Endothelial cell of umbilical vein (primary cell): ENCODE results near the gene RYR1. TPM values are rescaled to one million over a fixed set of nuclear protein-coding genes. Genes with fewer than 3 reads are reported as not detected.

Source experiments
- BruUV-seq: library from RNA; stranded (reverse); fragments of 400-500 nt; replicated peaks from 2 replicates; lab custom pipeline; 2021; lab: Mats Ljungman, UMichigan
- CTCF ChIA-PET: fragments of 300-600, 350-600 bp; sonication (Branson Sonifier 250); formaldehyde crosslinking; loops from one replicate; lab custom pipeline; 2021; ENCODE audit warnings: antibody characterized with exemption, inconsistent platforms; lab: Charles Lee
- POLR2A ChIA-PET: fragments of 300-600, 350-600 bp; sonication (Branson Sonifier 250); formaldehyde crosslinking; loops from one replicate; lab custom pipeline; 2021; ENCODE audit warnings: antibody characterized with exemption, inconsistent platforms; lab: Charles Lee
- DNase-seq: peaks from one replicate; pipeline ENCODE4 v3.0.0-alpha.2; 2011; ENCODE audit warnings: low read depth, low spot score
- FAIRE-seq: peaks from 2 replicates; lab custom pipeline; 2011; peaks lifted over from hg19 to GRCh38; lab: Jason Lieb, UNC
- H2AFZ ChIP-seq: 2 replicates; pipeline ENCODE4 v1.6.0; 2012; ENCODE audit warnings: low read depth, low read length, control low read depth, inconsistent platforms
- H3K27ac ChIP-seq: 2 replicates; pipeline ENCODE4 v1.5.1; 2011; ENCODE audit warnings: low read depth, mild to moderate bottlenecking, control low read depth, low read length, moderate library complexity; ENCODE audit not compliant: insufficient read depth
- H3K27me3 ChIP-seq, 2 experiments: 2 replicates each; pipeline versions ENCODE4 v1.6.0 to v1.6.1; 2011; ENCODE audit warnings: low read length in 2 of 2, mixed read lengths in 1 of 2; ENCODE audit not compliant: control insufficient read depth in 2 of 2, insufficient read depth in 2 of 2
- H3K36me3 ChIP-seq, 2 experiments: 2 replicates in 1 of 2; 3 replicates in 1 of 2; pipeline ENCODE4 v1.5.1; 2011; ENCODE audit warnings: low read length in 2 of 2, mild to moderate bottlenecking in 1 of 2, moderate library complexity in 1 of 2; ENCODE audit not compliant: control insufficient read depth in 2 of 2, insufficient read depth in 2 of 2; ENCODE audit errors: extremely low read depth in 1 of 2
- H3K4me1 ChIP-seq: 3 replicates; pipeline ENCODE4 v1.5.1; 2011; ENCODE audit warnings: mild to moderate bottlenecking, low read length; ENCODE audit not compliant: control insufficient read depth, insufficient read depth; ENCODE audit errors: extremely low read depth
- H3K4me2 ChIP-seq: 2 replicates; pipeline ENCODE4 v1.6.1; 2011; ENCODE audit warnings: low read length, control low read depth, mixed read lengths; ENCODE audit not compliant: insufficient read depth
- H3K4me3 ChIP-seq, 3 experiments: fragments of 200-600 bp in 1 of 3; sonication (generic), shearing (Covaris generic) in 1 of 3; replicated peaks in 1 of 3; 2 replicates each; pipeline ENCODE4 v1.5.1; 2011 to 2016; ENCODE audit warnings: control low read depth in 3 of 3, low read length in 3 of 3, mild to moderate bottlenecking in 2 of 3, inconsistent platforms in 1 of 3, low read depth in 1 of 3, moderate library complexity in 1 of 3; ENCODE audit not compliant: insufficient read depth in 1 of 3
- H3K79me2 ChIP-seq: 2 replicates; pipeline ENCODE4 v1.6.0; 2012; ENCODE audit warnings: low read length, inconsistent platforms; ENCODE audit not compliant: control insufficient read depth, insufficient read depth
- H3K9ac ChIP-seq: replicated peaks from 2 replicates; pipeline ENCODE3; 2011; ENCODE audit warnings: low read length, control low read depth; ENCODE audit not compliant: insufficient read depth; ENCODE audit errors: extremely low read depth
- H3K9me1 ChIP-seq: replicated peaks from 3 replicates; pipeline ENCODE4 v1.6.0; 2011; ENCODE audit warnings: mild to moderate bottlenecking, low read length; ENCODE audit not compliant: control insufficient read depth, insufficient read depth; ENCODE audit errors: extremely low read depth
- H3K9me3 ChIP-seq: replicated peaks from 2 replicates; pipeline ENCODE4 v1.5.1; 2012; ENCODE audit warnings: low read length, inconsistent platforms; ENCODE audit not compliant: control insufficient read depth, insufficient read depth
- H4K20me1 ChIP-seq: replicated peaks from 2 replicates; pipeline ENCODE3; 2011; ENCODE audit warnings: mild to moderate bottlenecking, low read length; ENCODE audit not compliant: control insufficient read depth, insufficient read depth; ENCODE audit errors: extremely low read depth
- EZH2 ChIP-seq: IDR thresholded peaks from 2 replicates; pipeline ENCODE4 v1.6.1; 2012; ENCODE audit warnings: borderline replicate concordance, low read depth, mild to moderate bottlenecking, moderate library complexity, low read length, inconsistent platforms; ENCODE audit not compliant: severe bottlenecking
- FOS ChIP-seq: IDR thresholded peaks from 2 replicates; pipeline ENCODE4 v1.6.1; 2011; ENCODE audit warnings: mild to moderate bottlenecking, low read length, moderate library complexity, borderline replicate concordance; ENCODE audit not compliant: insufficient read depth
- GATA2 ChIP-seq: IDR thresholded peaks from 2 replicates; pipeline ENCODE4 v1.7.0; 2011; ENCODE audit warnings: low read depth, mild to moderate bottlenecking, moderate library complexity, mixed read lengths, low read length; ENCODE audit not compliant: insufficient read length, insufficient read depth
- JUN ChIP-seq: IDR thresholded peaks from 2 replicates; pipeline ENCODE4 v1.6.1; 2011; ENCODE audit warnings: borderline replicate concordance, low read depth; ENCODE audit not compliant: insufficient read length, insufficient read depth
- MAX ChIP-seq: IDR thresholded peaks from 2 replicates; pipeline ENCODE4 v1.6.1; 2011; ENCODE audit not compliant: insufficient read depth, insufficient read length
- MYC ChIP-seq: IDR thresholded peaks from one replicate; pipeline ENCODE4 v1.6.1; 2011; ENCODE audit warnings: mild to moderate bottlenecking, low read depth, low read length
- POLR2A ChIP-seq: IDR thresholded peaks from 2 replicates; pipeline ENCODE4 v1.6.1; 2012; ENCODE audit warnings: low read depth, mild to moderate bottlenecking, control low read depth, low read length
- POLR2AphosphoS5 ChIP-seq: IDR thresholded peaks from 2 replicates; pipeline ENCODE4 v1.6.1; 2012; ENCODE audit warnings: low read depth, mild to moderate bottlenecking, control low read depth, low read length, moderate library complexity; ENCODE audit not compliant: insufficient read depth
- dilution Hi-C: fragments of 300-500 bp; cut with MboI; formaldehyde crosslinking; loops from one replicate; pipeline ENCODE4 v1.15.0; 2019; ENCODE audit warnings: low sequenced_read_pairs; ENCODE audit not compliant: extremely low pct_ligation_motif_present
- intact Hi-C: fragments of 100-400 bp; cut with micrococcal nuclease; formaldehyde crosslinking; loops from one replicate; pipeline ENCODE4 v1.10.0; 2022
- polyA plus RNA-seq, 4 experiments: library from polyadenylated mRNA; depleted of rRNA in 3 of 4; stranded (reverse) in 3 of 4; unstranded in 1 of 4; fragments of >200 nt; gene quantifications; 2 replicates each; pipeline versions ENCODE4 v1.2.1 to v1.2.3, GENCODE V29; 2011 to 2012; ENCODE audit warnings: missing spikeins in 1 of 4
- total RNA-seq: library from RNA; stranded (reverse); gene quantifications from 2 replicates; pipeline ENCODE4 v1.2.3, GENCODE V29; 2021
- TF ChIP-seq, protein P1 (sequence below), 2 donors: IDR thresholded peaks; 1 replicate in 1 of 2; 2 replicates in 1 of 2; pipeline ENCODE4 v1.5.1; 2011; ENCODE audit warnings: low read length in 2 of 2, mild to moderate bottlenecking in 2 of 2, moderate library complexity in 2 of 2, control low read depth in 1 of 2, inconsistent platforms in 1 of 2, low read depth in 1 of 2; ENCODE audit not compliant: insufficient read depth in 1 of 2; ENCODE audit errors: extremely low read depth in 1 of 2

Gene RYR1
- total and polyA plus RNA-seq, 2 donors (not counting 3 experiments of a cell fraction or from before 2014, with no cell fraction given), result under 0.01 to 0.02 TPM

- Histone ChIP-seq H3K9ac (no peak overlapping the region), H3K9me1 (no peaks in the 10 kb centered on the region), H3K79me2 (peaks cover 4% of the 10 kb centered on the region), H3K9me3 (no peaks in the 10 kb centered on the region), H4K20me1 (no peaks in the 10 kb centered on the region), H3K27me3 (no peaks in the 10 kb centered on the region), H3K36me3 (peaks cover 12 to 29% of the 10 kb centered on the region in 2 experiments), H2AFZ (no peak overlapping the region), H3K4me1 (peaks cover 3% of the 10 kb centered on the region), H3K4me3 (no peak overlapping the region), H3K27ac (no peak overlapping the region), H3K4me2 (no peak overlapping the region)
- TF ChIP-seq EZH2 (no peak), FOS (no peak), POLR2AphosphoS5 (no peak), GATA2 (no peak), MAX (no peak), JUN (no peak), MYC (no peak), POLR2A (peak; percentile 22)
- TF ChIP-seq, protein P1, sequence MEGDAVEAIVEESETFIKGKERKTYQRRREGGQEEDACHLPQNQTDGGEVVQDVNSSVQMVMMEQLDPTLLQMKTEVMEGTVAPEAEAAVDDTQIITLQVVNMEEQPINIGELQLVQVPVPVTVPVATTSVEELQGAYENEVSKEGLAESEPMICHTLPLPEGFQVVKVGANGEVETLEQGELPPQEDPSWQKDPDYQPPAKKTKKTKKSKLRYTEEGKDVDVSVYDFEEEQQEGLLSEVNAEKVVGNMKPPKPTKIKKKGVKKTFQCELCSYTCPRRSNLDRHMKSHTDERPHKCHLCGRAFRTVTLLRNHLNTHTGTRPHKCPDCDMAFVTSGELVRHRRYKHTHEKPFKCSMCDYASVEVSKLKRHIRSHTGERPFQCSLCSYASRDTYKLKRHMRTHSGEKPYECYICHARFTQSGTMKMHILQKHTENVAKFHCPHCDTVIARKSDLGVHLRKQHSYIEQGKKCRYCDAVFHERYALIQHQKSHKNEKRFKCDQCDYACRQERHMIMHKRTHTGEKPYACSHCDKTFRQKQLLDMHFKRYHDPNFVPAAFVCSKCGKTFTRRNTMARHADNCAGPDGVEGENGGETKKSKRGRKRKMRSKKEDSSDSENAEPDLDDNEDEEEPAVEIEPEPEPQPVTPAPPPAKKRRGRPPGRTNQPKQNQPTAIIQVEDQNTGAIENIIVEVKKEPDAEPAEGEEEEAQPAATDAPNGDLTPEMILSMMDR (IDR thresholded peaks at IDR 0.05; ENCODE audit: extremely low read depth in 1 of 2, insufficient read depth in 1 of 2, low read depth in 1 of 2, low read length in 2 of 2), result peak in 1 of 2 donors; percentile 37
- no peak for FAIRE-seq
- intact Hi-C loops (loop anchor here (5.0 kb wide), 1 partner anchor 152 kb away; no protein-coding TSS in a partner anchor), dilution Hi-C loops (no loop called here)
- no TSS peak for BruUV-seq
- ChIA-PET CTCF (interaction anchor here (1.0 to 2.5 kb wide), 8 partner anchors 8 to 482 kb away, joined by 4 to 21 read pairs (median 6); partner anchors contain the start of genes FAM98C and PSMD8), POLR2A (no interaction called here)
- no peak for DNase-seq
These were observed 49.1 kb upstream of the RYR1 start for GRCh38 chr19:38384209-38385027.
